Panc1 (cell line): Measurements from ENCODE around the gene JMJD1C.

Source experiments
- CTCF ChIP-seq: fragments of 450-650 bp; IDR thresholded peaks from 2 replicates; pipeline ENCODE4 v1.5.1; 2017; ENCODE audit warnings: mild to moderate bottlenecking
- POLR2AphosphoS5 ChIP-seq: IDR thresholded peaks from 2 replicates; pipeline ENCODE4 v1.6.1; 2012; ENCODE audit warnings: mild to moderate bottlenecking, low read depth, low read length, moderate library complexity
- SIN3A ChIP-seq: IDR thresholded peaks from 2 replicates; pipeline ENCODE4 v1.6.1; 2012; ENCODE audit warnings: low read depth, mild to moderate bottlenecking, low read length, moderate library complexity, borderline replicate concordance; ENCODE audit not compliant: insufficient read depth
- TCF7L2 ChIP-seq: IDR thresholded peaks from 2 replicates; pipeline ENCODE4 v1.6.1; 2011; ENCODE audit warnings: mild to moderate bottlenecking, low read depth, low read length, inconsistent platforms
- TF ChIP-seq, protein P1 (sequence below), 2 experiments: IDR thresholded peaks; 2 replicates each; pipeline ENCODE4 v1.6.1; 2011 to 2012; ENCODE audit warnings: low read depth in 2 of 2, control low read depth in 1 of 2, low read length in 1 of 2, mild to moderate bottlenecking in 1 of 2, moderate library complexity in 1 of 2; ENCODE audit not compliant: insufficient read depth in 1 of 2

DNA sequence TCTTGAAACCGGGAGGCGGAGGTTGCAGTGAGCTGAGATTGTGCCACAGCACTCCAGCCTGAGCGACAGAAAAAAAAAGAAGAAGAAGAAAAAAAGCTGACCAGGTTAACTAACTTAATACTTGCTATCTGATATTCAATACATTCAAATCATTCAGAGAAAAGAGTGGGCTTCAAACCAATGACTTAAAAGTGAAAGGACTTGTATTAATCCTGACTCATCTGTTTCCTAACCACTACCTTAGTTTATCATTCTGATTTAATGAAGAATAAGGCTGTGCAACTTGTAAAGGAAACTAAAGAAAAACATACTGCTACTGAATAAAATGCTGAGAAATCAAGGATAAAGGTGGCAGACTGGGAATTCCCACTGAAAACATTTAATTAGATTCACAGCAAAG lies 204.3 kb downstream of the JMJD1C start:
- TF ChIP-seq CTCF (no peak), POLR2AphosphoS5 (no peak), TCF7L2 (no peak), SIN3A (no peak)
- TF ChIP-seq, protein P1, sequence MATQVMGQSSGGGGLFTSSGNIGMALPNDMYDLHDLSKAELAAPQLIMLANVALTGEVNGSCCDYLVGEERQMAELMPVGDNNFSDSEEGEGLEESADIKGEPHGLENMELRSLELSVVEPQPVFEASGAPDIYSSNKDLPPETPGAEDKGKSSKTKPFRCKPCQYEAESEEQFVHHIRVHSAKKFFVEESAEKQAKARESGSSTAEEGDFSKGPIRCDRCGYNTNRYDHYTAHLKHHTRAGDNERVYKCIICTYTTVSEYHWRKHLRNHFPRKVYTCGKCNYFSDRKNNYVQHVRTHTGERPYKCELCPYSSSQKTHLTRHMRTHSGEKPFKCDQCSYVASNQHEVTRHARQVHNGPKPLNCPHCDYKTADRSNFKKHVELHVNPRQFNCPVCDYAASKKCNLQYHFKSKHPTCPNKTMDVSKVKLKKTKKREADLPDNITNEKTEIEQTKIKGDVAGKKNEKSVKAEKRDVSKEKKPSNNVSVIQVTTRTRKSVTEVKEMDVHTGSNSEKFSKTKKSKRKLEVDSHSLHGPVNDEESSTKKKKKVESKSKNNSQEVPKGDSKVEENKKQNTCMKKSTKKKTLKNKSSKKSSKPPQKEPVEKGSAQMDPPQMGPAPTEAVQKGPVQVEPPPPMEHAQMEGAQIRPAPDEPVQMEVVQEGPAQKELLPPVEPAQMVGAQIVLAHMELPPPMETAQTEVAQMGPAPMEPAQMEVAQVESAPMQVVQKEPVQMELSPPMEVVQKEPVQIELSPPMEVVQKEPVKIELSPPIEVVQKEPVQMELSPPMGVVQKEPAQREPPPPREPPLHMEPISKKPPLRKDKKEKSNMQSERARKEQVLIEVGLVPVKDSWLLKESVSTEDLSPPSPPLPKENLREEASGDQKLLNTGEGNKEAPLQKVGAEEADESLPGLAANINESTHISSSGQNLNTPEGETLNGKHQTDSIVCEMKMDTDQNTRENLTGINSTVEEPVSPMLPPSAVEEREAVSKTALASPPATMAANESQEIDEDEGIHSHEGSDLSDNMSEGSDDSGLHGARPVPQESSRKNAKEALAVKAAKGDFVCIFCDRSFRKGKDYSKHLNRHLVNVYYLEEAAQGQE (IDR thresholded peaks at IDR 0.05; ENCODE audit: insufficient read depth in 1 of 2, low read depth in 2 of 2, low read length in 1 of 2): no peak
